ENCODE data around the gene FRRS1L. TPM values are rescaled to one million over a fixed set of nuclear protein-coding genes. Genes with fewer than 3 reads are reported as not detected.

FRRS1L gene
- total and polyA plus RNA-seq, 9 donors, result 8.3 to 49.8 (median 27.5) TPM

DNA sequence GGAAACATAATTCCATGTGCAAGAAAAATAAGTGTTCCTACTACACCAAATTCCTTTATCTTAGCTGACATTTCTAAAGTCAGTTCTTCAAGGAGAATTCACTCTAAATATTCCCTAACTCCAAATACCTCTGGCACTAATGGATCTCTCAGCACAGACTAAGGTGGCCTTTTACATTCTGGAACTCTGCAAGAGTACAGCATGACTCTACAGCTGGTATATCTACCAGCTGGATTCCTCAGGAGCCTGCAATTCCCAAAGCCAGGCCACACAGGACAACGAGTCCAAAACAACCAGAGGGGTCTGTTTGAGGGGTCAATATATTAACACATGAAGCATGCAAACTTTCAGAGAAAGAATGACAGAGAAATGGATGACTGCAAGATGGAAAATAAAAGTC lies 74.5 kb downstream of the FRRS1L start:
- H3K4me1 ChIP-seq (ENCODE audit: insufficient read depth), result peaks cover 9% of the 10 kb centered on the region
- intact Hi-C loops (cut with DNase I), result loop anchor here in 1 of 4 donors (10.0 kb wide), 1 partner anchor 58 kb away; no protein-coding TSS in a partner anchor

DNA sequence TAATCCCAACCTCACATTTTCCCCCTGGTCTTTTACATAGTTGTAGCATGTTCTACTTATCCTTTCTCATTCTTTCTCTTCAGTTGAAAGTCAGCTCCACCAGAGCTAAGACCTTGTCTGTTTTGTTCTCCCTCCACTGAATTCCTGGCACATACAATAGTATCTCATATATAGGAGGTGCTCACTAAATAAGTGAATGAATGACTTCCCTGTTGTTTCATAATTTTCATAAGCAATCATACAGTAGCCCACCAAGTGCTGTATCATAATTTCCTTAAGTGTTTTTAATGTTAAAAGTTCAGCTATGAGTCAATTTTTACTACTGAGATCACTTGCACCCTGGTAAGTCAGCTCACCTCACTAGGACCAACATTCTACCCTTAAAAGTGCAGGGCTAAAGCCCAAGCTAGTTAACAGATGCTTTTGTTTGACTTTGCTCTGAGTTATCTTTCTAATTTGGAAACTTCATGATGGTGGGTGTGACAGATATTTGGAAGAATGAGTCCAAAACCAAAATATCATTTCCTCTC lies 74.9 kb downstream of the FRRS1L start:
- no peak overlapping the region for H3K4me3 ChIP-seq
- intact Hi-C loops (cut with DNase I), result loop anchor here in 1 of 4 donors (10.0 kb wide), 1 partner anchor 57 kb away; no protein-coding TSS in a partner anchor
- TF ChIP-seq, protein P1, sequence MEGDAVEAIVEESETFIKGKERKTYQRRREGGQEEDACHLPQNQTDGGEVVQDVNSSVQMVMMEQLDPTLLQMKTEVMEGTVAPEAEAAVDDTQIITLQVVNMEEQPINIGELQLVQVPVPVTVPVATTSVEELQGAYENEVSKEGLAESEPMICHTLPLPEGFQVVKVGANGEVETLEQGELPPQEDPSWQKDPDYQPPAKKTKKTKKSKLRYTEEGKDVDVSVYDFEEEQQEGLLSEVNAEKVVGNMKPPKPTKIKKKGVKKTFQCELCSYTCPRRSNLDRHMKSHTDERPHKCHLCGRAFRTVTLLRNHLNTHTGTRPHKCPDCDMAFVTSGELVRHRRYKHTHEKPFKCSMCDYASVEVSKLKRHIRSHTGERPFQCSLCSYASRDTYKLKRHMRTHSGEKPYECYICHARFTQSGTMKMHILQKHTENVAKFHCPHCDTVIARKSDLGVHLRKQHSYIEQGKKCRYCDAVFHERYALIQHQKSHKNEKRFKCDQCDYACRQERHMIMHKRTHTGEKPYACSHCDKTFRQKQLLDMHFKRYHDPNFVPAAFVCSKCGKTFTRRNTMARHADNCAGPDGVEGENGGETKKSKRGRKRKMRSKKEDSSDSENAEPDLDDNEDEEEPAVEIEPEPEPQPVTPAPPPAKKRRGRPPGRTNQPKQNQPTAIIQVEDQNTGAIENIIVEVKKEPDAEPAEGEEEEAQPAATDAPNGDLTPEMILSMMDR (IDR thresholded peaks at IDR 0.05), result no peak
- TF ChIP-seq POLR2A (IDR thresholded peaks at IDR 0.05) (no peak), EP300 (IDR thresholded peaks at IDR 0.05) (no peak)
- H3K4me1 ChIP-seq (ENCODE audit: insufficient read depth), result peaks cover 7% of the 10 kb centered on the region
- no peaks in the 10 kb centered on the region for H3K9me3 ChIP-seq
- no peaks in the 10 kb centered on the region for H3K27me3 ChIP-seq
- no peaks in the 10 kb centered on the region for H3K36me3 ChIP-seq
- no peak for DNase-seq
- H3K27ac ChIP-seq, result no peak overlapping the region

More for the DNA sequence above, 74.5 kb downstream of the FRRS1L start:
- Histone ChIP-seq H3K4me3 (no peak overlapping the region), H3K27ac (no peak overlapping the region), H3K9me3 (no peaks in the 10 kb centered on the region), H3K36me3 (no peaks in the 10 kb centered on the region), H3K27me3 (no peaks in the 10 kb centered on the region)
- 5 to 45% (median 9%) methylated on average over 1 of the region's 1 CpG for WGBS, 3 donors
- DNase-seq, result no peak
- no peak for TF ChIP-seq POLR2A (IDR thresholded peaks at IDR 0.05)
- TF ChIP-seq, protein P1 (IDR thresholded peaks at IDR 0.05), result no peak
- TF ChIP-seq EP300 (IDR thresholded peaks at IDR 0.05), result no peak

DNA sequence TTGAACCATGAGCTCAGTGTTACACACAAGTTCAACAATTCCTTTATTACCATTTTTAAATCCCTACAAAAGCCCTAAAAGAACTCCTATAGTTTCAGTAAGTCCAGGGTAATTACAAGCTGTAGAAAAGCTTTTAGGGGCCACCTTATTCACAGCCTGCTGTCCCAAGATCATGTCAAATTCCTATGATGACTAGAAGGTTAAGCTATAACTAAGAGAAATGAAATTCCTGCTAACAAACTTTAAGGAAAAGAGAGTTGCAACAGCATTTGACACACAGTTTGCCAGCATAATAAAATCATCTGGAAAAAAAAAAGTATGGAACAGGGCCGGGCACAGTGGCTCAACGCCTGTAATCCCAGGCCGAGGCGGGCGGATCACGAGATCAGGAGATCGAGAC lies 78.8 kb downstream of the FRRS1L start:
- no peaks in the 10 kb centered on the region for H3K27me3 ChIP-seq
- WGBS, 3 donors, result 94 to 99% (median 98%) methylated on average over 7 of the region's 7 CpGs
- peaks cover under 1% of the 10 kb centered on the region for H3K4me1 ChIP-seq (ENCODE audit: insufficient read depth)
- no peaks in the 10 kb centered on the region for H3K9me3 ChIP-seq
- intact Hi-C loops (cut with DNase I), result no loop called here
- DNase-seq, result no peak
- TF ChIP-seq POLR2A (IDR thresholded peaks at IDR 0.05) (no peak), EP300 (IDR thresholded peaks at IDR 0.05) (no peak)
- TF ChIP-seq, protein P1 (IDR thresholded peaks at IDR 0.05), result no peak
- H3K4me3 ChIP-seq, result no peak overlapping the region
- no peak overlapping the region for H3K27ac ChIP-seq
- H3K36me3 ChIP-seq, result no peaks in the 10 kb centered on the region

DNA sequence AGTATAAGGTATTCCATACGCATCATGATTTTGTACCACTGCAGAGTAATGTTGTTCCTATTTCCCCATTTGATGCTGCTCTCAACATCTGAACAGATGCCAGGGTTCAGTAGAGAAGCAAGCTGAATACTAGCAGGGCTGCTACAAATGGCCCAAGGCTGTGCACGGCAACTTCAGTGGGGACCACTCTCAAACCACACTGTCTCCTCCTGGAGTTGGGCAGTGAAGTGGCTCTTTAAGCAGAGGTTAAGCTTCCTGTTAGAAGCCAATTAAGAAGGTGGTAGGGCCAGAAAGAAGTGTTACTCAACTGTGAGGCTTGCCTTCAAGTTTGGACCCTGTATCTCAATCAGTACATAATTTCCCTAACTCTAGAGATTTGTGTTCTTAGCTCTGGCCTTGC lies 79.3 kb downstream of the FRRS1L start:
- no peaks in the 10 kb centered on the region for H3K36me3 ChIP-seq
- no peaks in the 10 kb centered on the region for H3K9me3 ChIP-seq
- H3K27ac ChIP-seq, result no peak overlapping the region
- DNase-seq, result no peak
- 93 to 98% (median 96%) methylated on average over 2 of the region's 2 CpGs for WGBS, 3 donors
- no peaks in the 10 kb centered on the region for H3K4me1 ChIP-seq (ENCODE audit: insufficient read depth)
- intact Hi-C loops (cut with DNase I), result no loop called here
- H3K4me3 ChIP-seq, result no peak overlapping the region
- no peaks in the 10 kb centered on the region for H3K27me3 ChIP-seq
- TF ChIP-seq EP300 (IDR thresholded peaks at IDR 0.05) (no peak), POLR2A (IDR thresholded peaks at IDR 0.05) (no peak)
- TF ChIP-seq, protein P1 (IDR thresholded peaks at IDR 0.05), result no peak

All from ovary (tissue), 9 donors.